K562 (cell line): ENCODE measurements around the gene GRM5.

Experiments
- ATF7 ChIP-seq: fragments of 450-650 bp; IDR thresholded peaks from 2 replicates; pipeline ENCODE4 v1.7.1; 2014; ENCODE audit warnings: mild to moderate bottlenecking, moderate library complexity
- EP300 ChIP-seq: IDR thresholded peaks from 2 replicates; pipeline ENCODE4 v1.6.1; 2012; ENCODE audit warnings: low read length, improper control_type of control experiment
- EWSR1 ChIP-seq: fragments of 450-650 bp; IDR thresholded peaks from 2 replicates; pipeline ENCODE4 v1.6.1; 2018; ENCODE audit warnings: borderline replicate concordance, mild to moderate bottlenecking, low read depth, moderate library complexity; ENCODE audit not compliant: partially characterized antibody
- GATA2 ChIP-seq: sonication (generic); formaldehyde crosslinking; IDR thresholded peaks from 2 replicates; pipeline ENCODE4 v1.4.0; 2020; ENCODE audit warnings: mild to moderate bottlenecking, missing genetic modification reagents
- NFE2 ChIP-seq: IDR thresholded peaks from 2 replicates; pipeline ENCODE4 v1.6.1; 2014; ENCODE audit warnings: antibody characterized with exemption, low read depth
- SIN3A ChIP-seq, 2 experiments: fragments of 150-350 bp in 1 of 2; IDR thresholded peaks; 2 replicates each; pipeline ENCODE4 v1.6.1; 2011 to 2016; ENCODE audit warnings: borderline replicate concordance in 2 of 2, low read depth in 2 of 2, low read length in 2 of 2, mild to moderate bottlenecking in 2 of 2, moderate library complexity in 2 of 2; ENCODE audit not compliant: control insufficient read depth in 1 of 2
- TARDBP ChIP-seq: fragments of 450-650 bp; IDR thresholded peaks from 2 replicates; pipeline ENCODE4 v1.6.1; 2016
- TRIM28 ChIP-seq: fragments of 450-650 bp; IDR thresholded peaks from 2 replicates; pipeline ENCODE4 v1.6.1; 2017
- YY1 ChIP-seq, 3 experiments: IDR thresholded peaks; 2 replicates each; pipeline ENCODE4 v1.6.1; 2011; ENCODE audit warnings: low read length in 2 of 3, mild to moderate bottlenecking in 2 of 3, moderate library complexity in 2 of 3, borderline replicate concordance in 1 of 3, control low read depth in 1 of 3, low read depth in 1 of 3; ENCODE audit not compliant: insufficient read depth in 3 of 3, insufficient replicate concordance in 2 of 3, control insufficient read depth in 1 of 3, insufficient read length in 1 of 3; ENCODE audit errors: extremely low read depth in 1 of 3
- ZNF121 ChIP-seq: sonication (generic); formaldehyde crosslinking; conservative IDR thresholded peaks from 2 replicates; pipeline ENCODE4 v1.8.0; 2022; ENCODE audit warnings: missing genetic modification reagents
- TF ChIP-seq, protein P1 (sequence below): sonication (generic); formaldehyde crosslinking; IDR thresholded peaks from 2 replicates; pipeline ENCODE4 v1.8.1; 2023; ENCODE audit warnings: mild to moderate bottlenecking, missing genetic modification reagents

DNA sequence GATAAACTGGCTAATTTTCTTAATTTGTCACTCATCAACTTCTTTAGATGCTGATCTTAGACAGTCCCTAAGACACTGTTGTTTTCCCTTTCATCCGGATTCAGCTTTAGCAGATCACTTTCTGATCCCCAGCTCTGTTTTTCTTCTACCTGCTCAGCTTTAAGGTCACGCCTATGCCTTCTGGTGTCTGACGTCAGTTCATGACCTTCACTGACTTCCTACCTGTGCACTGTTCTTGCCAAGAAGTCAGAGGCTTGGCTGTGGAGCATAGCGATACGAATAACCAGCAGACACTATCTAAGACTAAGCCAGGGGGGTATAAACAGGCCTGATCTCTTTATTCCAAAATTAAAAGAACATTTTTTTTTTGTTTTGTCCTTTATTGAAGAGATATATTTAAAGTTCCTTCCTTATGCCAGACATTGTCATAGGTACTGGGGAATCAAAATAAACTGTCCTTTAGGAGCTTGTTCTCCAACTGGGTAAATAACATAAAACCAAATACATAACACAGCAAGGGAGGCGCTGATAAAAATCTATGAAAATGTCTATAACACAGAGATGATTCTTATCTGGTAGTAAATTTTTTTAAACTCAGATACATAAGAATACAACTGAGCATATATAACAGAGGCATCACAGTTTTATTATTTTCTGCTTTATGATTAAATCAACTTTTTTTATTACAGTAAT, 376.1 kb downstream of the GRM5 start:
- TF ChIP-seq GATA2 (CRISPR knock-in tag) (no peak), ZNF121 (CRISPR knock-in tag) (no peak), YY1 (IDR thresholded peaks at IDR 0.05; ENCODE audit: borderline replicate concordance in 1 of 3, control insufficient read depth in 1 of 3, extremely low read depth in 1 of 3, insufficient read depth in 3 of 3, insufficient read length in 1 of 3, insufficient replicate concordance in 2 of 3, low read depth in 1 of 3, low read length in 2 of 3) (no peak), EWSR1 (no peak), ATF7 (no peak), NFE2 (no peak), SIN3A (IDR thresholded peaks at IDR 0.05; ENCODE audit: borderline replicate concordance in 2 of 2, control insufficient read depth in 1 of 2, low read depth in 2 of 2, low read length in 2 of 2) (no peak), EP300 (no peak), TRIM28 (no peak), TARDBP (no peak)
- TF ChIP-seq, protein P1, sequence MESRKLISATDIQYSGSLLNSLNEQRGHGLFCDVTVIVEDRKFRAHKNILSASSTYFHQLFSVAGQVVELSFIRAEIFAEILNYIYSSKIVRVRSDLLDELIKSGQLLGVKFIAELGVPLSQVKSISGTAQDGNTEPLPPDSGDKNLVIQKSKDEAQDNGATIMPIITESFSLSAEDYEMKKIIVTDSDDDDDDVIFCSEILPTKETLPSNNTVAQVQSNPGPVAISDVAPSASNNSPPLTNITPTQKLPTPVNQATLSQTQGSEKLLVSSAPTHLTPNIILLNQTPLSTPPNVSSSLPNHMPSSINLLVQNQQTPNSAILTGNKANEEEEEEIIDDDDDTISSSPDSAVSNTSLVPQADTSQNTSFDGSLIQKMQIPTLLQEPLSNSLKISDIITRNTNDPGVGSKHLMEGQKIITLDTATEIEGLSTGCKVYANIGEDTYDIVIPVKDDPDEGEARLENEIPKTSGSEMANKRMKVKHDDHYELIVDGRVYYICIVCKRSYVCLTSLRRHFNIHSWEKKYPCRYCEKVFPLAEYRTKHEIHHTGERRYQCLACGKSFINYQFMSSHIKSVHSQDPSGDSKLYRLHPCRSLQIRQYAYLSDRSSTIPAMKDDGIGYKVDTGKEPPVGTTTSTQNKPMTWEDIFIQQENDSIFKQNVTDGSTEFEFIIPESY (CRISPR knock-in tag) = no peak
